Type B pancreatic cell (in vitro differentiated cells): ENCODE data around the gene GGT1. TPM values are rescaled to one million over a fixed set of nuclear protein-coding genes. Genes with fewer than 3 reads are reported as not detected.

ENCODE experiments used
- DNase-seq: peaks from one replicate; pipeline ENCODE4 v3.0.0; 2021; ENCODE audit warnings: mixed read lengths; ENCODE audit not compliant: unreplicated experiment; ENCODE audit errors: extremely low spot score
- H3K27ac Mint-ChIP-seq: 2 replicates; pipeline ENCODE4 v1.8.0; 2021; ENCODE audit warnings: mild to moderate bottlenecking, mixed read lengths
- H3K27me3 Mint-ChIP-seq: 2 replicates; pipeline ENCODE4 v1.8.0; 2021; ENCODE audit warnings: mixed read lengths
- H3K36me3 Mint-ChIP-seq: 2 replicates; pipeline ENCODE4 v1.8.0; 2021; ENCODE audit warnings: mixed read lengths
- H3K4me1 Mint-ChIP-seq: one replicate; pipeline ENCODE4 v1.8.0; 2021; ENCODE audit warnings: mixed read lengths; ENCODE audit not compliant: unreplicated experiment
- H3K4me3 Mint-ChIP-seq: 2 replicates; pipeline ENCODE4 v1.8.0; 2021; ENCODE audit warnings: mild to moderate bottlenecking, mixed read lengths
- H3K9me3 Mint-ChIP-seq: 2 replicates; pipeline ENCODE4 v1.8.0; 2021; ENCODE audit warnings: mixed read lengths
- CTCF ChIP-seq: fragments of 200-600 bp; sonication (generic); conservative IDR thresholded peaks from 2 replicates; pipeline ENCODE4 v1.5.0; 2021; ENCODE audit warnings: antibody characterized with exemption, mild to moderate bottlenecking
- total RNA-seq: library from RNA; stranded (reverse); gene quantifications from 2 replicates; pipeline ENCODE4 v1.2.1, GENCODE V29; 2021; ENCODE audit warnings: low replicate concordance

The GGT1 gene
- total RNA-seq, 1 donor from 2014 or later, result 4.2 TPM

- no peak for DNase-seq
- no peak overlapping the region for H3K4me3 Mint-ChIP-seq
- H3K4me1 Mint-ChIP-seq, result no peaks in the 10 kb centered on the region
- no peak for TF ChIP-seq CTCF
- H3K36me3 Mint-ChIP-seq, result no peaks in the 10 kb centered on the region
- no peak overlapping the region for H3K27ac Mint-ChIP-seq
- no peaks in the 10 kb centered on the region for H3K9me3 Mint-ChIP-seq
- no peaks in the 10 kb centered on the region for H3K27me3 Mint-ChIP-seq
Observed at GRCh38 chr22:24585927-24586546, 17.0 kb upstream of the GGT1 start.

- Mint-ChIP-seq H3K36me3 (no peaks in the 10 kb centered on the region), H3K27ac (no peak overlapping the region), H3K27me3 (no peaks in the 10 kb centered on the region), H3K4me1 (no peaks in the 10 kb centered on the region), H3K9me3 (no peaks in the 10 kb centered on the region), H3K4me3 (no peak overlapping the region)
- no peak for TF ChIP-seq CTCF
- DNase-seq, result no peak
Observed at GRCh38 chr22:24587251-24587650, 15.7 kb upstream of the GGT1 start.

- no peaks in the 10 kb centered on the region for H3K9me3 Mint-ChIP-seq
- H3K27me3 Mint-ChIP-seq, result no peaks in the 10 kb centered on the region
- H3K4me3 Mint-ChIP-seq, result no peak overlapping the region
- TF ChIP-seq CTCF, result no peak
- no peak for DNase-seq
- no peaks in the 10 kb centered on the region for H3K36me3 Mint-ChIP-seq
- no peak overlapping the region for H3K27ac Mint-ChIP-seq
- H3K4me1 Mint-ChIP-seq, result no peaks in the 10 kb centered on the region
Observed at GRCh38 chr22:24587948-24588347, 15.0 kb upstream of the GGT1 start.

- Mint-ChIP-seq H3K27me3 (no peaks in the 10 kb centered on the region), H3K27ac (no peak overlapping the region), H3K9me3 (no peaks in the 10 kb centered on the region), H3K4me1 (no peaks in the 10 kb centered on the region), H3K36me3 (no peaks in the 10 kb centered on the region), H3K4me3 (no peak overlapping the region)
- TF ChIP-seq CTCF, result no peak
- no peak for DNase-seq
Observed at GRCh38 chr22:24588381-24588756, 14.6 kb upstream of the GGT1 start.

- no peak overlapping the region for H3K4me3 Mint-ChIP-seq
- H3K9me3 Mint-ChIP-seq, result no peaks in the 10 kb centered on the region
- H3K36me3 Mint-ChIP-seq, result no peaks in the 10 kb centered on the region
- no peak for DNase-seq
- TF ChIP-seq CTCF, result no peak
- no peak overlapping the region for H3K27ac Mint-ChIP-seq
- no peaks in the 10 kb centered on the region for H3K4me1 Mint-ChIP-seq
- H3K27me3 Mint-ChIP-seq, result no peaks in the 10 kb centered on the region
Observed at GRCh38 chr22:24588757-24589481, 14.1 kb upstream of the GGT1 start.
